HG02678 (cell line): Measurements from ENCODE around the gene TRAPPC14.

Experiments used
- ATAC-seq: cut with Tn5 transposase; IDR thresholded peaks from one replicate; pipeline ENCODE4 v1.9.1; 2021; ENCODE audit warnings: mild to moderate bottlenecking, moderate library complexity; ENCODE audit not compliant: unreplicated experiment

TRAPPC14 gene

DNA sequence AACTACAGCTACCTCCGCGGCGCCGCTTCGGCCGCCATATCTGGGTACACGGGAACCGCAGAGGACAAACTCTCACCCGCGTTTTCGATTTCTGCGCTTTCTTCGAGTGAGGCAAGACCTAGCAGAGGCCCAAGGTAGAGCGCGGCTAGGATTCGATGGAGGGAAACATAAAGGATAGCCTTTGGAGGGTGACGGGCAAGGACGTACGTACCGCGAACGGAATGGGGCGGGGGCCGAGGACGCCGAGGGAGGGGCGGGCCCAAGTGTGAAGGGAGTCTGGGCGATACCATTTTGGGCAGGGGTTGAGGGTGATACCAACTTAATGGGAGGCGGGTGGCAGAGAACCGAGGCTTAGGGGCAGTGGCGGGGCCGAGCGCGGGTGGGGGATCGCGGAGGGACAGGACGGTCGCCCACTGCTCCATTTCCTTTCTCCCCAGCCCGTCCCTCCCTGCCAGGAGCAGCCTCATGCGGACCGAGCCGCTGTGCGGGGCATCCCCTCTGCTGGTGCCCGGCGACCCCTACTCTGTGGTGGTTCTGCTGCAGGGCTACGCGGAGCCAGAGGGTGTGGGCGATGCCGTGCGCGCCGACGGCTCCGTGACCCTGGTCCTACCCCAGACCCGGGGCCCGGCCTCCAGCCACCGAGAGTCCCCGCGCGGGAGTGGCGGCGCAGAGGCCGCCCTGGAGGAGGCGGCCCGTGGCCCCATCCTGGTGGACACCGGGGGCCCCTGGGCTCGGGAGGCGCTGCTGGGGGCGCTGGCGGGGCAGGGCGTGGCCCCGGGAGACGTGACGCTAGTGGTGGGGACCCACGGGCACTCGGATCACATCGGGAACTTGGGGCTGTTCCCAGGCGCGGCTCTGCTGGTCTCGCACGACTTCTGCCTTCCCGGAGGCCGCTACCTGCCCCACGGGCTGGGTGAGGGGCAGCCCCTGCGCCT is 31.3 kb downstream of the TRAPPC14 start, which contains the start of gene MBLAC1:
Gene MBLAC1 (plus strand): TSS at position 37 of the 935 bp plus-strand sequence. CDS start 429 bp downstream, at position 466.
- peak; percentile 69 for ATAC-seq

GRCh38 chr7:100126239-100126930 is 32.1 kb downstream of the TRAPPC14 start:
- peak; percentile 15 for ATAC-seq

GRCh38 chr7:100124301-100125230 is 34.0 kb downstream of the TRAPPC14 start:
- ATAC-seq, result no peak

GRCh38 chr7:100122568-100122967 is 36.0 kb downstream of the TRAPPC14 start:
- no peak for ATAC-seq

DNA sequence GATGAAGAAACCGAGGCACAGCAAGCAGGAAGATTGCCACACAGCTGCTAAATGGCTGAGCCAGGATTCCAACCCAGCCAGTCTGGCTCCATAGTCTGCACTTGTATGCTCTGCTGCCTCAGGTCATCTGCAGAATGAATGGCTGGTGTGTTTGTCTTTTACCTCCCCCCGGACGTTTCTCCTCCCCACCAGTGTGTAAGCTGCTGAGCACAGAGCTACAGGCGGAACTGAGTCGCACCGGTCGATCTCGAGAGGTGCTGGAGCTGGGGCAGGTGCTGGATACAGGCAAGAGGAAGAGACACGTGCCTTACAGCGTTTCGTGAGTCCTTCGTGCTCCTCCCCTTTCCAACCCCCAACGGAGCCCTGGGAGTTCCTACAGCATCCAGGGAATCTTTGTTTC is 36.5 kb downstream of the TRAPPC14 start:
- ATAC-seq, result no peak

GRCh38 chr7:100120733-100121036 is 37.8 kb downstream of the TRAPPC14 start:
- no peak for ATAC-seq

GRCh38 chr7:100119970-100120732 is 38.4 kb downstream of the TRAPPC14 start:
- ATAC-seq, result peak; percentile 34

DNA sequence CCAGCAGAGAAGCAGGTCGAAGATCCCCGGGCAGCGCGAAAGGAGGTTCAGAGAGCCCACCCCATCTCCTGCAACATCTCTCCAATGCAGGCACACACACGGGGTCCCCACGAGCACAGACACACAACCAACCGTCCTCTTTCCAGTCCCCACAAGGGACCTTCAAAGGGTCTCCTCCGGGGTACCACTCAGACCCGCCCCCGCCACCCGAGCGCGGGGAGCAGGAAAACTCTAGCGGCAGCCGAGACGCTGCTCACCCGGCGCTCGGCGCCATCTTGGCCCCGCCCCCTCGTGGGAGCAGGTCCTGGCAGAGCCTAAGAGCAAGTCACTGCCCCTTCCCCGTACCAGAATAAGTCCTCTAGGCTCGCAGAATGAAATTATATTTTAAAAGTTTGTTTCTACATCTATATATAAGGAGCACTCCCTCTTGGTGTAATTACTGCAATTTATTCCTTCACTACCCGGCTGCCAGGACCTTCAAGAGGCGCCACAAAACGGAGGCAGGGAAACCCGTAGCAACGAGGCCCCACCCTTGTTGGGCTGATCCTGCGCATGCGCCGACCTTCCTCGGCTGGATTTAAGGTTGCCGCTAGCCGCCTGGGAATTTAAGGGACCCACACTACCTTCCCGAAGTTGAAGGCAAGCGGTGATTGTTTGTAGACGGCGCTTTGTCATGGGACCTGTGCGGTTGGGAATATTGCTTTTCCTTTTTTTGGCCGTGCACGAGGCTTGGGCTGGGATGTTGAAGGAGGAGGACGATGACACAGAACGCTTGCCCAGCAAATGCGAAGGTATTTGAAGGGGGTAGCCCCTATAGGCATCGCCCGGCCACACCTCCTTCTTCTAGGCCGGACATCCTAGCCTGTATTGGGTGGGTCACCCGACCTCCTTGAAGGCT is 39.2 kb downstream of the TRAPPC14 start, which contains the start of the genes CNPY4 and TAF6:
Gene CNPY4 (plus strand): TSS at position 563 of the 898 bp plus-strand sequence. CDS start 111 bp downstream, at position 674.
Gene TAF6 (minus strand): TSS at position 287 of the 898 bp plus-strand sequence. CDS start 5,149 bp downstream, outside the sequence.
- ATAC-seq, result peak; percentile 79

- no peak for ATAC-seq
Observed at GRCh38 chr7:100118388-100119071, 40.0 kb downstream of the TRAPPC14 start.

GRCh38 chr7:100115026-100115425 is 43.5 kb downstream of the TRAPPC14 start:
- ATAC-seq, result no peak

- ATAC-seq, result no peak
Observed at GRCh38 chr7:100111914-100112313, 46.6 kb downstream of the TRAPPC14 start.

DNA sequence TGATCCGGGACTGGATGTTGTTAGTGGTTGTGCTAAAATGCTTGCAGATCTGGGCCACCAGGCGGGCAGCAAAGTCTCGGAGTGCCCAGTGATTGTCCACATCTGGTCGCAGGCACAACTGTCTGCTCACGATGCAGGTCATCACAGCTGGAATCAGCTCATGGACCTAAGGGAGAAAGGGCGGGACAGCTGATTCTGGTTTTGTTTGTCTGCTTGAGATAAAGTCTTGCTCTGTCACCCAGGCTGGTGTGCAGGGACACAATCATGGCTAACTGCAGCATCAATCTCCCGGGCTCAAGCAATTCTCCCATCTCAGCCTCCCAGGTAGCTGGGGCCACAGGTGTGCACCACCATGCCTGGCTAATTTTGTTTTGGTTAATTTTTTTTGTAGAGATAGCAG is 47.4 kb downstream of the TRAPPC14 start:
- ATAC-seq, result no peak

- ATAC-seq, result no peak
Observed at GRCh38 chr7:100109521-100110163, 48.9 kb downstream of the TRAPPC14 start.

DNA sequence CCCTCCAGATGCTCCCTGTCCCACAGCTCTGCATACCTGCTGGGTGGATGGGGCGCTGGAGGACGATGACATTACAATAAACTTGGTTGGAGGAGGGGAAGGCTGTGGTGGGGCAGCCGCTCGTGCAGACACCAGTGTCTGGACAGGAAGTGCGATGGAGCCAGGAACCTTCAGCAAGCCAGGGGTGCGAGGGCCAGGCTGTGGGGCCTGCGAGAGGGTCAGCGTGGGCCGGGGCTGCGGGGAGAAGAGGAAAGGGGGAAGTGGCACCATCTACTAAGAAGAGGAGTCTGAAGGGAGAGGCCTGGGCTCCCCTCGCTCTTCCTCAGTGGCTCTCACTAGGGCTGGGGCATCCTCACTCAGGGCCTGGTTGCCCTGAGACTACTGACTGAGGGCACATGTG is 50.6 kb downstream of the TRAPPC14 start:
- ATAC-seq, result no peak

- ATAC-seq, result no peak
Observed at GRCh38 chr7:100107125-100107737, 51.3 kb downstream of the TRAPPC14 start.

GRCh38 chr7:100106633-100107032 is 51.9 kb downstream of the TRAPPC14 start:
- ATAC-seq, result no peak

- no peak for ATAC-seq
Observed at GRCh38 chr7:100105534-100105933, 53.0 kb downstream of the TRAPPC14 start.
